GM19240 (cell line): ENCODE measurements around the gene SH3BP5.

Source experiments
- DNase-seq: peaks from one replicate; pipeline ENCODE4 v3.0.0; 2011; ENCODE audit warnings: low spot score; ENCODE audit not compliant: insufficient read length

The SH3BP5 gene

GRCh38 chr3:15277861-15278500 lies 54.4 kb downstream of the SH3BP5 start:
- DNase-seq, result no peak

GRCh38 chr3:15276028-15276724 lies 56.2 kb downstream of the SH3BP5 start:
- DNase-seq, result no peak

- no peak for DNase-seq
Observed at GRCh38 chr3:15273227-15273626, 59.2 kb downstream of the SH3BP5 start.

DNA sequence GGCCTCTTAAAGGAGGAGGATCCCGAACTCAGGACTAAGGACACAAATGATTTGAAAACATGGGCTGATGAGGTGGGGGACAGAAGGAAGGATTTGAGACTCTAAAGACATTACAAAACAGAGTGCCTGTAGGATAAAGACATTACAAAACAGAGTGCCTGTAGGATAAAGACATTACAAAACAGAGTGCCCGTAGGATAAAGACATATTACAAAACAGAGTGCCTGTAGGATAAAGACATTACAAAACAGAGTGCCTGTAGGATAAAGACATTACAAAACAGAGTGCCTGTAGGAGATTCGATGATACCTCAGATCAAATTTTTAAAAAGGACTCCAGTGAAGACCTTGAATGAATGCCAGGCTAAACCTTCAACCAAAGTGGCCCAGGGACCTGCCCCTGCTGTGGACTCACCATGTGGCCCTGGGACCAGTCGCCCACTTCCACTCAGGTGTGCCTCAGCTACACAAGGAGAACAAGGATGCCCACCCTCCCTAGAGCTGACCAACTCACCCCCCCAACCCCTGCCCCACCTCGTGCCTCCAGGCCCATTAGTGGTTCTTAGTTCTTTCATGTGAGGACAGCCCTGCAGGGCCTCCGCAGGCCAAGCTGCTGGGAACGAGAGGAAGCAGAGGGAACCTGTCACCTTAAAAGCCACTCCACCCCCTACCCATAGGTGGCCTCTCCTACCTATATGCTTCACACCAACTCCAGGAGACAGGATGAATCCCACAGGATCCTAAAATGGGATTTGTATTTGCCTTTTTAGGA lies 59.8 kb downstream of the SH3BP5 start:
- no peak for DNase-seq

GRCh38 chr3:15271785-15272381 lies 60.5 kb downstream of the SH3BP5 start:
- DNase-seq, result peak; percentile 48

GRCh38 chr3:15271030-15271429 lies 61.4 kb downstream of the SH3BP5 start:
- DNase-seq, result no peak

DNA sequence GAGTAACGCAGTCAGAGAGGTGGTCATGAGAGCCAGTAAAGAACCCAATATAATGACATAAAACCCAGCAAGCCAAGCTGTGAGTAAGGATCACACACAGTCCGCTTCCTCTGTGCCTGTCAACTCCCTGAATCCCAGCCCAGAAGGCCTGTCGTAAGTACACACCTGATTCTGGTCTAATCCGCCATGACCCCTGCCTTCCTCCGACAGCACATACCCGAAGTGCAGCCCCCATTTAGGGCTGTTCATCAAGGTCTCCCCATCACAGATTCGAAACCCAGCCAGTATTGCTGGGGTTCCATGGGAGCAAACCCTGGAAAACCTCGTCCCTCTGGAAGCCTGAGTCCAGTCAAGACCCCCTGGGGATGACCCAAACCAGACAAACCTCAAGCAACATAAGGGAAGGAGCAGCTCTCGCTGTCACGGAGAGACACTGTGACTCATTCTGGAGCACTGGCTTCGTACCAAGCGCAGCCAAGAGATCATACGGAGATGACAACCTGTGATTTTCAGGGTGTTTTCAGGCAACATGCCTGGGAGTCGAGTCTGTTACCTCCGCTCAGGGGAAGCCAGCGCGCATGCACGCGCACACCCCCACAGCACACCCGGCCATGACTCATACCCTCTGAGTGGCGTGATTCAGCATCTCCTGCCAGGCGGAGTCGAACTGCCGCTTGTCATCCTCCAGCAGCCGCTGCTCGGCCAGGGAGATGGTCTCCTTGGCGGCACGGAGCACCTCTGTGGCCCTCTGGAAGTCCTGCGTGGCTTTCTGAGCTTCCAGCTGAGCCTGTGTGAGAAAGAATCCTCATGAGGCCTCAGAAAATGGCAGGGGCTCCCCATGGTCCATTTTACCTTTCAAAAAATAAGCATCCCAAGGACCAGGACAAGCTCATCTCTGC lies 63.0 kb downstream of the SH3BP5 start:
- peak; percentile 79 for DNase-seq

- DNase-seq, result peak; percentile 67
Observed at GRCh38 chr3:15268033-15268631, 64.3 kb downstream of the SH3BP5 start.

DNA sequence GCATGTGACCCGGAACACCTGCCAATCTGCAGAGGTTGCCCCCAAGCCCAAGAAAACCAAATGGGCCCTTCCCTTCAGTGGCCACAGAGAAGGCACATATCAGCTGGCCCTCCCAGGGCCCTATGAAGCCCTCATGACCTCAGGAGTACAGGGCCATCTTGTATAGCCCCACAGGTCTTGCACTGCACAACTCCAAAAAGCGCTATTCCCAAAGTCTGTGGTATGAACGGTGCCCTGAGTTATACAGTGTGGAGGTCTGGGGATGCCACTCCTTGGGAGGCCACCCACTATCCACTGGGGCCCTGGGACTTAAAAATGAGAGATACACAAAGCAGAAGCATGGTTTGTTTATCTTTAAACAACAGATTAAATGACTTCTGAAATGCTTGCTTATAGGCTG lies 64.9 kb downstream of the SH3BP5 start:
- DNase-seq, result no peak

DNA sequence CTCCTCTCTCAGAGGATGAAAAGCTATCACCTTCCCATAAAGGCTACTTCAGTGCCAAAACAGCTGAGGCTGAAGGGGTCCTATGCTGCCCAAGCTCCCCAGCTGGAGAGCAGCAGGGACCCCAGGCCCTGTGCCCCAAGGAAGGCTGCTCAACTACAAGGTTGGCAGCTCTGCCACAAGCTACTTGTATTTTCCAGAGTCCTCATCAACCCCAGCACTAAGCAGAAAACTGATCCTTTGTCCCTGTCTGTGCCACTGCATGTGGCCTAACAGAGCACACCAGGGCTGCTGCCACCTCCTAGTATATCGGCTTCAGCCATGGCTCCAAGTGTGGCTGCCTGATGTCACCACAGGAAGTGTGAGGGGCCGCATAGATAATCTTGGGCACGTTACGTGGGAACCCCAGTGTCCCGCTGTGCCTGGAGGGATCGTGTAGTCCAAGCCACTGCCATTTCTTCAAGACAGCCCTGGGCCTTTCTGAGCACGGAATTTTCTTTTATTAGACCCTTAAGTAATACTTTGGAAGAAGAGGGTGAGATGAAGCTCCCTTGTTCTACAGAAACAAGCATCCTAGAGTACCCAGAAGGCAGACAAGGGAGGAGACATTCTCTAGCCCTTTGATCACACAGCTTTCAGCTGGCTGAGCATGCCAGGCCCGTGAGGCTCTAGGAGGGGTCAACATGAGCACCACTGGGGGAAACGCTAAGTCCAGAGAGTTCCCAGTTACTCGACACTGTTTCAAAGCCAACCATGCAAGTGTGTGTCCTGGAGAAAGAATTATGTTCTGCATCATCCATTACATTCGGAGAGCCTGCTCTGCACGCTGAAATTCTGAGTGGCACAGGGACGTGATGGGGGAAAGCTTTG lies 65.6 kb downstream of the SH3BP5 start:
- no peak for DNase-seq

- DNase-seq, result no peak
Observed at GRCh38 chr3:15265655-15266509, 66.5 kb downstream of the SH3BP5 start.

- DNase-seq, result no peak
Observed at GRCh38 chr3:15264486-15264885, 67.9 kb downstream of the SH3BP5 start.

DNA sequence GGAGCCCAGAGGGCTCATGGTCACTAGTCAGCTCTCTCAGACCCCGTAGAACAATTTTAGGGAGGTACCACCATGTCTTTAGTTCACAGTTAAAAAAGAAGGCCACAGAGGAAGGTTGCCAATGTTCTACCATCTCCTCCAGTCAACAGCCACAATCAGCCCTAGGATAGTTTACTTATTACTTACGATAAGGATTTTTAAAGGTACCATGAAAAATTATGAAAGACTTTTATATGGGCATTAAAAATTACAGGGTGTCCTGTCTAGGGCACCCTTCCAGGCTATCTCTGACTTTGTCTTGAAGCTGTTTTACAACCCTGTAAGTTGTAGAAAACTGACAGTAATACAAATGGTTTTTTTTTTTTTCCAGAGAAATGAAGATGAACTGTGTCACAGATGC lies 68.5 kb downstream of the SH3BP5 start:
- DNase-seq, result no peak

DNA sequence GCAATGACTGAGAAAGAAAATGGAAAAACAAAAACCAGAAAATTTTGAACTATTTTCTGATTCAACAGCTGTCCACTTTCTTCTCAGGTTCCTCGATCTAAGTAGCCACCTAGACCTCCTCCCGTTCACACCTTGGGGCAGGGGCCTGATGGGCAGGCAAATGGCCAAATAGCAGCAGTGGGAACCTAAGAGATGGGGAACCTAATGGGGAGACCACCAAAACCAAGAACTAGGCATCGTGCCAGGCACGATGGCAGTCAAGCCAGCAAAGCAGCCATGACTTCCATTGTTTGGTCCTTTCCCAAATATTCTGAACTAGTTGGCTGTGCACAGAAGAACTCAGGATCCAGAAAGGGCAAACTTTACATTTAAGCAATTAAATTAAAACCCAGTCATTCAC lies 69.3 kb downstream of the SH3BP5 start:
- no peak for DNase-seq

- no peak for DNase-seq
Observed at GRCh38 chr3:15262021-15262420, 70.4 kb downstream of the SH3BP5 start.

DNA sequence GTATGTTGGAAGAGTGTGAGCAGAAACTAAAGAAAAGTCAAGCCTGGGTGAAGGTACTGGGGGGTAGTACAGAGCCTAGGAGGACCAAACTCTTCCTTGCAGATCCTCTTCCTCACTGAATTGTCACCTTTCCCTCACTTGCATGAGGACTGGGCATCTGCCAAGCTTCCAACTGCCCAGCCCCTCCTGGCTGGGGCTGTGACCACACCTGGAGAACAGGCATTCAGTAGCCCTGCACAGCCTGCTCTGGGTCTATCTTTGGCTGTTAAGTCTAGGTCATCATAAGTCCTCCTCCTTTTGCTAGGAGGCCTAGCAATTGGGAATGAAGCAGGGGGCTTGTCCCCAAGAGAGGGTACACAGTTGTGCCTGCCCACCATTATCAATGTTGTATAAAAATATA lies 71.1 kb downstream of the SH3BP5 start:
- no peak for DNase-seq

DNA sequence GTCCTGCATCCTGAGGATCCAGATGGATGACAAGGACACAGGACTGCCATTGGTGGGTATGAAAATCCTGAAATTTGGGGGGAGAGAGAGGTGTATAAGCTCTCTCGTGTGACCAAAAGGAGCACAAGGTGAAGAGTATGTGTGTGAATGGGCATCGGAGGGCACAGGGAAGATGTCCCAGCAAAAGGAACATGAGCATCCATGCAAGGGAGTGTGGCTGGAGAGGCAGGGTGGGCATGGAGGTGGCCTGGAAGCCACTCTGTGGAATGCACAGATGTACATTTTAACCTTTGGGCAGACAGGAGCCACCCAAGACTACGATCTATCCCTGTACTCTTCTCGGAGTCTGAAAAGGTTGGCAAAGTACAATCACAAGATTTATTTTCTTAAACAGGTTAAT lies 71.9 kb downstream of the SH3BP5 start:
- DNase-seq, result no peak

DNA sequence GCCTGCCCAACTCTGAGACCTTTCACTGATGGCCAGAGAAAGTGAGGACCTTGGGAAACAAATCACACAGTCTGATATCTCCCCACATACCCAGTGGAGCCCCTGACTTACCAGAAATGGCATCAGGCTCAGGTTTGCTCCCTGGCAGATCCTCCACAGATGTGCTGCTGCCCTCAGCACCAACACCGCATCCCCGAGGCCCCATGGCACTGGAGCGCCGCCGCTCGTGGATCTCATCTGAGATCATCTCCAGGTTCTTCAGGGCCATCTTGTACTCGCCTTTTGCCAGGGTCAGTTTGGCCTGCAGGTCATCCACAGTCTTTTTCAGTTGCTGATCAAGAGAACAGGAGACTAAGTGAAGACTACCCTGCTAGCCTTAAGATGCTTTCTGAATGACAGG lies 73.7 kb downstream of the SH3BP5 start:
- no peak for DNase-seq

- DNase-seq, result no peak
Observed at GRCh38 chr3:15256861-15257341, 75.5 kb downstream of the SH3BP5 start.
